GM10266 (cell line): ENCODE data around the gene CNR1.
"Not testable (repeated sequence)": the region's sequence is repeated elsewhere in the genome, so short reads cannot be mapped to it uniquely, and the experiment has no call there.

Source experiments
- DNase-seq: peaks from one replicate; pipeline ENCODE4 v3.0.0; 2012; ENCODE audit errors: extremely low spot score
- CTCF ChIP-seq: IDR thresholded peaks from 2 replicates; pipeline ENCODE4 v1.5.1; 2012; ENCODE audit warnings: mild to moderate bottlenecking, low read depth; ENCODE audit not compliant: control insufficient read depth, insufficient read depth; ENCODE audit errors: missing control alignments

The CNR1 gene

GRCh38 chr6:88165844-88166492, at the start of gene CNR1:
TSS of gene CNR1 (minus strand) at chr6:88166347. CDS start at chr6:88145274, 21,073 bp downstream.
- no peak for DNase-seq
- peak; percentile 56 for TF ChIP-seq CTCF

DNA sequence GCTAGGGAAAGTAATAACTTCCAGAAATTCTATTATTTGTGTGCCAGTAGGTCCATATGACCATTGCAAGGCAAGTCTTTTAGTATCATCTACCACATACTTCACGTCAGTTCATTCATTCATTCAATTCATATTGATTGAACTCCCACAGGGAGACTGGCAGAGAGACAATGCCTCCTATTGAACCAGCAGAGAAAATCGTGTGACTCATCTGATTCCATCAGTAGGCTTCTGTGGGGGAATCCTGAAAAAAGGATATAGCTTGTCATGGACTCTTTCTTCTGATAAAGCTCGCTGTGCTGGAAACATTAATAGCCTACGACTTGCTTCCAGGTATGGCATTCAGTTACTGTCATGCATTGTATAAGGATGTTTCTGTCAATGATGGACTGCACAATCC, 45.3 kb upstream of the CNR1 start:
- no peak for DNase-seq
- TF ChIP-seq CTCF, result no peak

GRCh38 chr6:88209301-88209700, 43.2 kb upstream of the CNR1 start:
- DNase-seq, result no peak
- TF ChIP-seq CTCF, result no peak

GRCh38 chr6:88208726-88209125, 42.6 kb upstream of the CNR1 start:
- no peak for DNase-seq
- no peak for TF ChIP-seq CTCF

- DNase-seq, result not testable (repeated sequence)
Measured at GRCh38 chr6:88201734-88202133, 35.6 kb upstream of the CNR1 start.

DNA sequence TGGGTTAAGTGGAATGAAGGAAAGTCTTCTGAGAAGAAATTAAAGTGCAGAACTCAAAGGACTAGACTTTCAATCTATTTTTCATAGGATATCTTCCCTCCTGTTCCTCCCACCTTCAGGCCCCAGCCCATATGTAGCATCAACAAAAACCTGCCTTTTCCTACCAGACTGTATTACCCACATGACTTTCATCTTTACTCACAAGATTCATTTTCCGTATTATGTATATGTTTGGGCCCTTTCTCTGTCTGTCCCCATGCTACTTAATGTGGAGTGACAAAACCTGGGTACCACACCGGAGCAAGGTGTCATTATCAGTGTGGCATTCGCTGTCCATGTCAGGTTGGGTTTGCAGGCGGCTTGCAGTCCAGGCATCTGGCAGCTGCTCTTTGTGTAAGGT, 18.8 kb upstream of the CNR1 start:
- no peak for DNase-seq
- no peak for TF ChIP-seq CTCF

DNA sequence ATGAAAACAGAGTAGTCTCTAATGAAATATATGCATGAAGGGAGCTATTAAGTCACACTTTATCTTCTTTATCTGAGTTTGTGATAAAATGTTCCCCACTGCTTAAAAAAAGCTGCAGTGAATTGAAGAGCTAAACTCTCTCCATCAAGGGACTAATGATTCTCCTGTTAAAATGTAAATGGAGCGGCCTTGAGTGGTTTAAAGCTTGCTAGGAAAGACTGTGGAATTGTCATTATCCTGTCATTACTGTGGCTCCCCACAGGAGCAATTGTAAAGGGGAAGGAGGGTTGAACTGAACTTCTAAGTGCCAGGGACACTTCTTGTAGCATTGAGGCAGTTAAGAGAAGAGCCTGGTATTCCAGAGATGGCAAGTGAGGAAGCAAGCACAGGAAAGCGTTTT, 17.3 kb upstream of the CNR1 start:
- no peak for TF ChIP-seq CTCF
- no peak for DNase-seq

- DNase-seq, result peak; percentile 19
Measured at GRCh38 chr6:88179692-88180091, 13.5 kb upstream of the CNR1 start.

More at GRCh38 chr6:88179692-88180091, 13.5 kb upstream of the CNR1 start:
- no peak for TF ChIP-seq CTCF
